DOHH2 (cell line): ENCODE results near the gene TUBB4A.
A peak's percentile ranks its signal among the peaks of the same experiment; 100 is the strongest.

Experiments used
- H3F3A ChIP-seq: fragments of 200-600 bp; sonication (generic), shearing (Covaris generic); 2 replicates; pipeline ENCODE4 v1.6.0; 2016; ENCODE audit warnings: antibody characterized with exemption, mild to moderate bottlenecking; ENCODE audit not compliant: control insufficient read depth, insufficient read depth
- H3K27ac ChIP-seq: fragments of 200-600 bp; sonication (generic); 2 replicates; pipeline ENCODE4 v1.5.1; 2014; ENCODE audit warnings: low read depth, mild to moderate bottlenecking, low read length, moderate library complexity
- H3K27me3 ChIP-seq: fragments of 200-600 bp; sonication (generic); 2 replicates; pipeline ENCODE4 v1.6.1; 2014; ENCODE audit warnings: mild to moderate bottlenecking, low read length, mixed read lengths; ENCODE audit not compliant: control insufficient read depth
- H3K36me3 ChIP-seq: fragments of 200-600 bp; sonication (generic); 2 replicates; pipeline ENCODE4 v1.6.1; 2014; ENCODE audit warnings: mild to moderate bottlenecking, low read length, moderate library complexity, mixed read lengths; ENCODE audit not compliant: control insufficient read depth
- H3K4me1 ChIP-seq: fragments of 200-600 bp; sonication (generic); 2 replicates; pipeline ENCODE4 v1.6.1; 2014; ENCODE audit warnings: mild to moderate bottlenecking, low read length, mixed read lengths; ENCODE audit not compliant: control insufficient read depth
- H3K4me2 ChIP-seq: fragments of 200-600 bp; sonication (generic); 2 replicates; pipeline ENCODE4 v1.6.0; 2014; ENCODE audit warnings: mild to moderate bottlenecking, low read length, moderate library complexity
- H3K4me3 ChIP-seq: fragments of 200-600 bp; sonication (generic); 2 replicates; pipeline ENCODE4 v1.5.1; 2014; ENCODE audit warnings: mild to moderate bottlenecking, low read length, mixed read lengths
- H3K79me2 ChIP-seq: fragments of 200-600 bp; sonication (generic); 2 replicates; pipeline ENCODE4 v1.6.1; 2014; ENCODE audit warnings: mild to moderate bottlenecking, low read length, mixed read lengths; ENCODE audit not compliant: control insufficient read depth
- H3K9me2 ChIP-seq: fragments of 200-600 bp; sonication (generic); replicated peaks from 2 replicates; pipeline ENCODE4 v1.6.1; 2014; ENCODE audit warnings: mild to moderate bottlenecking, low read length, mixed read lengths; ENCODE audit not compliant: control insufficient read depth
- H3K9me3 ChIP-seq: fragments of 200-600 bp; sonication (generic); 2 replicates; pipeline ENCODE4 v1.6.1; 2014; ENCODE audit warnings: antibody characterized with exemption, low read length, mixed read lengths; ENCODE audit not compliant: control insufficient read depth, insufficient read depth
- H4K20me1 ChIP-seq: fragments of 200-600 bp; sonication (generic); 2 replicates; pipeline ENCODE4 v1.6.0; 2014; ENCODE audit warnings: low read depth, mild to moderate bottlenecking, antibody characterized with exemption, low read length, moderate library complexity; ENCODE audit not compliant: control insufficient read depth, insufficient read depth
- EZH2phosphoT487 ChIP-seq: fragments of 200-600 bp; sonication (generic); IDR thresholded peaks from 2 replicates; pipeline ENCODE4 v1.6.1; 2017; ENCODE audit warnings: borderline replicate concordance, mild to moderate bottlenecking, antibody characterized with exemption, low read length, moderate library complexity, mixed read lengths
- TF ChIP-seq, protein P1 (sequence below): fragments of 200-600 bp; sonication (generic); IDR thresholded peaks from one replicate; pipeline ENCODE4 v1.5.1; 2014; ENCODE audit warnings: antibody characterized with exemption, mild to moderate bottlenecking, low read depth, low read length; ENCODE audit not compliant: poor library complexity, severe bottlenecking

TUBB4A gene

DNA sequence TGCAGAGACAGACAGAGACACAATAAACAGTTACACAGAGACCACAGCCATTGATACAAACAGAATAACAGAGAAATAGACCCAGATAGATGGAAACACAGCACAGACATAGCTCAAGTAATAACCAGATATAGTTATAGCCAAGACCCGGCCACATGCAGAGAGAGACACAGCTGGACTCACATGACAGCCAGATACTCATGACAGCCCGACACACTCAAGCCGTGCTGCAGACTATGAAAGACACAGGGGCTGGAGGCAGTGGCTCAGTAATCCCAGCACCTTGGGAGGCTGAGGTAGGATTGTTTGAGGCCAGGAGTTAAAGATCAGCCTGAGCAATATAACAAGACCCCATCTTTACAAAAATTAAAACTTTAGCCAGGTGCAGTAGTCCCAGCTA lies 18.9 kb downstream of the TUBB4A start:
- no peaks in the 10 kb centered on the region for H3K9me3 ChIP-seq
- no peaks in the 10 kb centered on the region for H3K9me2 ChIP-seq
- no peaks in the 10 kb centered on the region for H3K27me3 ChIP-seq
- peaks cover 9% of the 10 kb centered on the region for H3K79me2 ChIP-seq
- H3K36me3 ChIP-seq = peaks cover 3% of the 10 kb centered on the region
- no peak overlapping the region for H3K4me3 ChIP-seq
- no peak overlapping the region for H3K27ac ChIP-seq
- no peak overlapping the region for H3K4me2 ChIP-seq
- peaks cover 20% of the 10 kb centered on the region for H3K4me1 ChIP-seq
- H3F3A ChIP-seq = no peaks in the 10 kb centered on the region
- H4K20me1 ChIP-seq = no peaks in the 10 kb centered on the region
- TF ChIP-seq, protein P1, sequence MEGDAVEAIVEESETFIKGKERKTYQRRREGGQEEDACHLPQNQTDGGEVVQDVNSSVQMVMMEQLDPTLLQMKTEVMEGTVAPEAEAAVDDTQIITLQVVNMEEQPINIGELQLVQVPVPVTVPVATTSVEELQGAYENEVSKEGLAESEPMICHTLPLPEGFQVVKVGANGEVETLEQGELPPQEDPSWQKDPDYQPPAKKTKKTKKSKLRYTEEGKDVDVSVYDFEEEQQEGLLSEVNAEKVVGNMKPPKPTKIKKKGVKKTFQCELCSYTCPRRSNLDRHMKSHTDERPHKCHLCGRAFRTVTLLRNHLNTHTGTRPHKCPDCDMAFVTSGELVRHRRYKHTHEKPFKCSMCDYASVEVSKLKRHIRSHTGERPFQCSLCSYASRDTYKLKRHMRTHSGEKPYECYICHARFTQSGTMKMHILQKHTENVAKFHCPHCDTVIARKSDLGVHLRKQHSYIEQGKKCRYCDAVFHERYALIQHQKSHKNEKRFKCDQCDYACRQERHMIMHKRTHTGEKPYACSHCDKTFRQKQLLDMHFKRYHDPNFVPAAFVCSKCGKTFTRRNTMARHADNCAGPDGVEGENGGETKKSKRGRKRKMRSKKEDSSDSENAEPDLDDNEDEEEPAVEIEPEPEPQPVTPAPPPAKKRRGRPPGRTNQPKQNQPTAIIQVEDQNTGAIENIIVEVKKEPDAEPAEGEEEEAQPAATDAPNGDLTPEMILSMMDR = no peak
- no peak for TF ChIP-seq EZH2phosphoT487

DNA sequence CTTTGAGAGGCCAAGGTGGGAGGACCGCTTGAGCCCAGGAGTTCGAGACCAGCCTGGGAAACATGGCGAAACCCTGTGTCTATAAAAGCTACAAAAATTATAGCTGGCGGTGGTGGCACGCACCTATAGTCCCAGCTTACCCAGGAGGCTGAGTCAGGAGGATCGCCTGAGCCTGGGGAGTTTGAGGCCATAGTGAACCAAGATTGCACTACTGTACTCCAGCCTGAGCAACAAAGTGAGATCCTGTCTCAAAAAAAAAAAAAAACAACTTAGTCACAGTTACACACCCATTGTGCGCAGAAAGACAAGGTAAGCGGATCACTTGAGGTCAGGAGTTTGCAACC lies 19.8 kb downstream of the TUBB4A start:
- H3K4me3 ChIP-seq = peak overlapping the region; percentile 97
- peak overlapping the region; percentile 96 for H3K4me2 ChIP-seq
- no peak overlapping the region for H3K27ac ChIP-seq
- no peaks in the 10 kb centered on the region for H3K27me3 ChIP-seq
- no peaks in the 10 kb centered on the region for H3F3A ChIP-seq
- H3K36me3 ChIP-seq = peaks cover 3% of the 10 kb centered on the region
- H3K9me2 ChIP-seq = no peaks in the 10 kb centered on the region
- no peaks in the 10 kb centered on the region for H3K9me3 ChIP-seq
- TF ChIP-seq EZH2phosphoT487 = no peak
- TF ChIP-seq, protein P1 = no peak
- peaks cover 20% of the 10 kb centered on the region for H3K4me1 ChIP-seq
- H3K79me2 ChIP-seq = peaks cover 9% of the 10 kb centered on the region
- no peaks in the 10 kb centered on the region for H4K20me1 ChIP-seq

DNA sequence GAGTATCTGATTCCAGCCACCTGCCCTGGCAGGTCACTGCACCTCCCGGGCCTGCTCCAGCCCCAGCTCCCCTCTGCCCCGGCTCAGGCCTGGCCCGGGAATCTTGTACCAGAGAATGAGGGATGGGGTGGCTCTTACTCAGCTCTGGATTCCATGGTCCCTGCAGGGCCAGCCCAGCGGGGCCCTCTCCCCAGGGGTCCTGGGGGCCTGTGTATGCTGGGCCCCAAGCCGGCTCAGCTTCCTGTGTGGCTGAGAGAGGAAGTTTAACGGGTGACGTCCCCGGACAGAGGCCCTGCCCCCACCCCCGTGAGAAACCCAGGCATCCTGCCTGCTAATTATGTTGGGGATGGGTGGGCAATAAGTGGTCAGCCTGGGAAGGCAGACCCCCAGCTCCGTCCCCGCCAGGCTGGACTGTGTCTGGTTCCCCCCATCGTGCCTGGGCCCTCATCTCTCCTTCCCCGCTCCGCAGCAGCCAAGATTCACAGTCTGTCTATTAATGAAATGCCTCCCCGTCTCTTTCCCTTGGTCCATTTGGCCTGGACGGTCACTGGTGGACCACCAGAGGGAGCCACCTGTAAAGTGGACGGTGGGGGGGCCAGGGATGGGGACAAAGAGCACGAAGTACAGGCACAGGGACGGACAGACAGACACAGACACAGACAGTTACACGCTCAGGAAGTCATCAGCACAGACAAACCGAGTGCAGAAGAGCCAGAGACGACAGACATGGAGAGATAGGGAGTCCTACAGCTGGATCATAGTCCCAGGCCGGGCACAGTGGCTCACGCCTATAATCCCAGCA lies 20.4 kb downstream of the TUBB4A start, which contains the start of gene DENND1C:
TSS of gene DENND1C (minus strand) at position 247 of the 802 bp plus-strand sequence. CDS start at position 155, 92 bp downstream.
- Histone ChIP-seq H3K36me3 (peaks cover 8% of the 10 kb centered on the region), H3K79me2 (peaks cover 9% of the 10 kb centered on the region), H3K27ac (peak within 1 kb of the TSS; percentile 65), H3K9me3 (no peaks in the 10 kb centered on the region), H3F3A (no peaks in the 10 kb centered on the region), H3K4me1 (peaks cover 20% of the 10 kb centered on the region), H3K9me2 (no peaks in the 10 kb centered on the region), H3K27me3 (no peaks in the 10 kb centered on the region), H4K20me1 (no peaks in the 10 kb centered on the region), H3K4me2 (peak within 1 kb of the TSS; percentile 96), H3K4me3 (peak within 1 kb of the TSS; percentile 97)
- TF ChIP-seq, protein P1 = peak; percentile 15
- TF ChIP-seq EZH2phosphoT487 = no peak
